K562 (cell line): ENCODE data around the gene ANKLE1. TPM values are rescaled to one million over a fixed set of nuclear protein-coding genes. Genes with fewer than 3 reads are reported as not detected.
A peak's percentile ranks its signal among the peaks of the same experiment; 100 is the strongest.

Experiments
- AFF4 ChIP-seq: sonication (generic); formaldehyde crosslinking; IDR thresholded peaks from 2 replicates; pipeline ENCODE4 v1.8.0; 2023; ENCODE audit warnings: mild to moderate bottlenecking, missing genetic modification reagents
- CREM ChIP-seq: IDR thresholded peaks from 2 replicates; pipeline ENCODE4 v1.6.1; 2014; ENCODE audit warnings: antibody characterized with exemption, low read depth
- DIDO1 ChIP-seq: fragments of 450-650 bp; IDR thresholded peaks from 2 replicates; pipeline ENCODE4 v1.6.1; 2016; ENCODE audit warnings: low read depth, missing biosample characterization, missing genetic modification characterization
- LCOR ChIP-seq: sonication (generic); formaldehyde crosslinking; IDR thresholded peaks from 2 replicates; pipeline ENCODE4 v1.8.0; 2022; ENCODE audit warnings: mild to moderate bottlenecking, missing genetic modification reagents
- MEF2D ChIP-seq: conservative IDR thresholded peaks from 2 replicates; pipeline ENCODE4 v1.6.1; 2016; ENCODE audit warnings: low read depth, missing genetic modification characterization, missing compliant biosample characterization
- MTF1 ChIP-seq: fragments of 250-450 bp; sonication (Bioruptor Pico); IDR thresholded peaks from 2 replicates; pipeline ENCODE4 v1.9.0; 2021; ENCODE audit warnings: moderate library complexity, mild to moderate bottlenecking, inconsistent platforms, borderline replicate concordance
- NEUROD1 ChIP-seq: fragments of 150-350 bp; IDR thresholded peaks from 2 replicates; pipeline ENCODE4 v1.6.1; 2014; ENCODE audit warnings: borderline replicate concordance, low read length, low read depth; ENCODE audit not compliant: partially characterized antibody
- U2AF2 ChIP-seq: fragments of 200-400 bp; formaldehyde crosslinking; optimal IDR thresholded peaks from 2 replicates; pipeline ENCODE3; 2017; ENCODE audit warnings: low read depth, mild to moderate bottlenecking, low read length
- polyA plus RNA-seq, 8 experiments: library from polyadenylated mRNA; depleted of rRNA in 4 of 8; stranded (reverse) in 5 of 8; unstranded in 3 of 8; fragments of >200 nt; fragmentation: Nextera tagmentation in 2 of 8; fragmentation: Illumina TruSeq in 1 of 8; extraction: Ambion mirVana in 2 of 8; extraction: Trizol in 1 of 8; gene quantifications; 2 replicates each; pipeline versions ENCODE4 v1.2.1 to v1.2.3, GENCODE V29; 2011 to 2014; ENCODE audit warnings: inconsistent platforms in 1 of 8, missing spikeins in 1 of 8
- total RNA-seq, 7 experiments: library from RNA; depleted of rRNA in 6 of 7; stranded (reverse); fragments of >200 nt in 6 of 7; fragmentation: Illumina TruSeq in 2 of 7; extraction: Trizol in 2 of 7; gene quantifications; 2 replicates each; pipeline versions ENCODE4 v1.2.1 to v1.2.3, GENCODE V29; 2011 to 2021; ENCODE audit warnings: low replicate concordance in 1 of 7
- TF ChIP-seq, protein P1 (sequence below): fragments of 450-650 bp; IDR thresholded peaks from 2 replicates; pipeline ENCODE4 v1.6.1; 2016; ENCODE audit warnings: mild to moderate bottlenecking, moderate library complexity
- TF ChIP-seq, protein P2 (sequence below): fragments of 250-450 bp; sonication (Bioruptor Pico); IDR thresholded peaks from 2 replicates; pipeline ENCODE4 v1.8.0; 2022; ENCODE audit warnings: inconsistent platforms

Gene ANKLE1
- total and polyA plus RNA-seq, 9 of the 15 experiments (the other 6 are each of a cell fraction or from before 2014, with no cell fraction given) = 0.63 to 9.2 (median 2.9) TPM

GRCh38 chr19:17309198-17309964 is 27.7 kb downstream of the ANKLE1 start, which contains the start of gene DDA1 (continued):
- TF ChIP-seq AFF4 (peak; percentile 57; the same call in 1 of the 2 replicates), MTF1 (CRISPR knock-in tag) (no peak), DIDO1 (tag) (no peak), CREM (peak; percentile 85), NEUROD1 (peak; percentile 100), MEF2D (tag) (no peak), U2AF2 (no peak), LCOR (peak; percentile 91)
- TF ChIP-seq, protein P1, sequence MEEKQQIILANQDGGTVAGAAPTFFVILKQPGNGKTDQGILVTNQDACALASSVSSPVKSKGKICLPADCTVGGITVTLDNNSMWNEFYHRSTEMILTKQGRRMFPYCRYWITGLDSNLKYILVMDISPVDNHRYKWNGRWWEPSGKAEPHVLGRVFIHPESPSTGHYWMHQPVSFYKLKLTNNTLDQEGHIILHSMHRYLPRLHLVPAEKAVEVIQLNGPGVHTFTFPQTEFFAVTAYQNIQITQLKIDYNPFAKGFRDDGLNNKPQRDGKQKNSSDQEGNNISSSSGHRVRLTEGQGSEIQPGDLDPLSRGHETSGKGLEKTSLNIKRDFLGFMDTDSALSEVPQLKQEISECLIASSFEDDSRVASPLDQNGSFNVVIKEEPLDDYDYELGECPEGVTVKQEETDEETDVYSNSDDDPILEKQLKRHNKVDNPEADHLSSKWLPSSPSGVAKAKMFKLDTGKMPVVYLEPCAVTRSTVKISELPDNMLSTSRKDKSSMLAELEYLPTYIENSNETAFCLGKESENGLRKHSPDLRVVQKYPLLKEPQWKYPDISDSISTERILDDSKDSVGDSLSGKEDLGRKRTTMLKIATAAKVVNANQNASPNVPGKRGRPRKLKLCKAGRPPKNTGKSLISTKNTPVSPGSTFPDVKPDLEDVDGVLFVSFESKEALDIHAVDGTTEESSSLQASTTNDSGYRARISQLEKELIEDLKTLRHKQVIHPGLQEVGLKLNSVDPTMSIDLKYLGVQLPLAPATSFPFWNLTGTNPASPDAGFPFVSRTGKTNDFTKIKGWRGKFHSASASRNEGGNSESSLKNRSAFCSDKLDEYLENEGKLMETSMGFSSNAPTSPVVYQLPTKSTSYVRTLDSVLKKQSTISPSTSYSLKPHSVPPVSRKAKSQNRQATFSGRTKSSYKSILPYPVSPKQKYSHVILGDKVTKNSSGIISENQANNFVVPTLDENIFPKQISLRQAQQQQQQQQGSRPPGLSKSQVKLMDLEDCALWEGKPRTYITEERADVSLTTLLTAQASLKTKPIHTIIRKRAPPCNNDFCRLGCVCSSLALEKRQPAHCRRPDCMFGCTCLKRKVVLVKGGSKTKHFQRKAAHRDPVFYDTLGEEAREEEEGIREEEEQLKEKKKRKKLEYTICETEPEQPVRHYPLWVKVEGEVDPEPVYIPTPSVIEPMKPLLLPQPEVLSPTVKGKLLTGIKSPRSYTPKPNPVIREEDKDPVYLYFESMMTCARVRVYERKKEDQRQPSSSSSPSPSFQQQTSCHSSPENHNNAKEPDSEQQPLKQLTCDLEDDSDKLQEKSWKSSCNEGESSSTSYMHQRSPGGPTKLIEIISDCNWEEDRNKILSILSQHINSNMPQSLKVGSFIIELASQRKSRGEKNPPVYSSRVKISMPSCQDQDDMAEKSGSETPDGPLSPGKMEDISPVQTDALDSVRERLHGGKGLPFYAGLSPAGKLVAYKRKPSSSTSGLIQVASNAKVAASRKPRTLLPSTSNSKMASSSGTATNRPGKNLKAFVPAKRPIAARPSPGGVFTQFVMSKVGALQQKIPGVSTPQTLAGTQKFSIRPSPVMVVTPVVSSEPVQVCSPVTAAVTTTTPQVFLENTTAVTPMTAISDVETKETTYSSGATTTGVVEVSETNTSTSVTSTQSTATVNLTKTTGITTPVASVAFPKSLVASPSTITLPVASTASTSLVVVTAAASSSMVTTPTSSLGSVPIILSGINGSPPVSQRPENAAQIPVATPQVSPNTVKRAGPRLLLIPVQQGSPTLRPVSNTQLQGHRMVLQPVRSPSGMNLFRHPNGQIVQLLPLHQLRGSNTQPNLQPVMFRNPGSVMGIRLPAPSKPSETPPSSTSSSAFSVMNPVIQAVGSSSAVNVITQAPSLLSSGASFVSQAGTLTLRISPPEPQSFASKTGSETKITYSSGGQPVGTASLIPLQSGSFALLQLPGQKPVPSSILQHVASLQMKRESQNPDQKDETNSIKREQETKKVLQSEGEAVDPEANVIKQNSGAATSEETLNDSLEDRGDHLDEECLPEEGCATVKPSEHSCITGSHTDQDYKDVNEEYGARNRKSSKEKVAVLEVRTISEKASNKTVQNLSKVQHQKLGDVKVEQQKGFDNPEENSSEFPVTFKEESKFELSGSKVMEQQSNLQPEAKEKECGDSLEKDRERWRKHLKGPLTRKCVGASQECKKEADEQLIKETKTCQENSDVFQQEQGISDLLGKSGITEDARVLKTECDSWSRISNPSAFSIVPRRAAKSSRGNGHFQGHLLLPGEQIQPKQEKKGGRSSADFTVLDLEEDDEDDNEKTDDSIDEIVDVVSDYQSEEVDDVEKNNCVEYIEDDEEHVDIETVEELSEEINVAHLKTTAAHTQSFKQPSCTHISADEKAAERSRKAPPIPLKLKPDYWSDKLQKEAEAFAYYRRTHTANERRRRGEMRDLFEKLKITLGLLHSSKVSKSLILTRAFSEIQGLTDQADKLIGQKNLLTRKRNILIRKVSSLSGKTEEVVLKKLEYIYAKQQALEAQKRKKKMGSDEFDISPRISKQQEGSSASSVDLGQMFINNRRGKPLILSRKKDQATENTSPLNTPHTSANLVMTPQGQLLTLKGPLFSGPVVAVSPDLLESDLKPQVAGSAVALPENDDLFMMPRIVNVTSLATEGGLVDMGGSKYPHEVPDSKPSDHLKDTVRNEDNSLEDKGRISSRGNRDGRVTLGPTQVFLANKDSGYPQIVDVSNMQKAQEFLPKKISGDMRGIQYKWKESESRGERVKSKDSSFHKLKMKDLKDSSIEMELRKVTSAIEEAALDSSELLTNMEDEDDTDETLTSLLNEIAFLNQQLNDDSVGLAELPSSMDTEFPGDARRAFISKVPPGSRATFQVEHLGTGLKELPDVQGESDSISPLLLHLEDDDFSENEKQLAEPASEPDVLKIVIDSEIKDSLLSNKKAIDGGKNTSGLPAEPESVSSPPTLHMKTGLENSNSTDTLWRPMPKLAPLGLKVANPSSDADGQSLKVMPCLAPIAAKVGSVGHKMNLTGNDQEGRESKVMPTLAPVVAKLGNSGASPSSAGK = no peak
- TF ChIP-seq, protein P2, sequence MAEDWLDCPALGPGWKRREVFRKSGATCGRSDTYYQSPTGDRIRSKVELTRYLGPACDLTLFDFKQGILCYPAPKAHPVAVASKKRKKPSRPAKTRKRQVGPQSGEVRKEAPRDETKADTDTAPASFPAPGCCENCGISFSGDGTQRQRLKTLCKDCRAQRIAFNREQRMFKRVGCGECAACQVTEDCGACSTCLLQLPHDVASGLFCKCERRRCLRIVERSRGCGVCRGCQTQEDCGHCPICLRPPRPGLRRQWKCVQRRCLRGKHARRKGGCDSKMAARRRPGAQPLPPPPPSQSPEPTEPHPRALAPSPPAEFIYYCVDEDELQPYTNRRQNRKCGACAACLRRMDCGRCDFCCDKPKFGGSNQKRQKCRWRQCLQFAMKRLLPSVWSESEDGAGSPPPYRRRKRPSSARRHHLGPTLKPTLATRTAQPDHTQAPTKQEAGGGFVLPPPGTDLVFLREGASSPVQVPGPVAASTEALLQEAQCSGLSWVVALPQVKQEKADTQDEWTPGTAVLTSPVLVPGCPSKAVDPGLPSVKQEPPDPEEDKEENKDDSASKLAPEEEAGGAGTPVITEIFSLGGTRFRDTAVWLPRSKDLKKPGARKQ (CRISPR knock-in tag) = no peak
